Astrocyte of the spinal cord (primary cell): ENCODE results near the gene MBTD1.
"Not testable (repeated sequence)": the region's sequence is repeated elsewhere in the genome, so short reads cannot be mapped to it uniquely, and the experiment has no call there.

ENCODE experiments used
- DNase-seq: peaks from one replicate; pipeline ENCODE4 v3.0.0; 2011; ENCODE audit warnings: low read depth, low spot score
- H3K4me3 ChIP-seq: 2 replicates; pipeline ENCODE4 v1.5.1; 2011; ENCODE audit warnings: low read depth, mild to moderate bottlenecking, low read length, moderate library complexity
- in situ Hi-C: cut with HindIII; loops from 2 replicates; pipeline ENCODE4 v1.10.0; 2017; ENCODE audit warnings: low sequenced_read_pairs
- TF ChIP-seq, protein P1 (sequence below): IDR thresholded peaks from 2 replicates; pipeline ENCODE4 v1.5.1; 2012; ENCODE audit warnings: low read depth, mild to moderate bottlenecking, low read length, inconsistent platforms

The MBTD1 gene

DNA sequence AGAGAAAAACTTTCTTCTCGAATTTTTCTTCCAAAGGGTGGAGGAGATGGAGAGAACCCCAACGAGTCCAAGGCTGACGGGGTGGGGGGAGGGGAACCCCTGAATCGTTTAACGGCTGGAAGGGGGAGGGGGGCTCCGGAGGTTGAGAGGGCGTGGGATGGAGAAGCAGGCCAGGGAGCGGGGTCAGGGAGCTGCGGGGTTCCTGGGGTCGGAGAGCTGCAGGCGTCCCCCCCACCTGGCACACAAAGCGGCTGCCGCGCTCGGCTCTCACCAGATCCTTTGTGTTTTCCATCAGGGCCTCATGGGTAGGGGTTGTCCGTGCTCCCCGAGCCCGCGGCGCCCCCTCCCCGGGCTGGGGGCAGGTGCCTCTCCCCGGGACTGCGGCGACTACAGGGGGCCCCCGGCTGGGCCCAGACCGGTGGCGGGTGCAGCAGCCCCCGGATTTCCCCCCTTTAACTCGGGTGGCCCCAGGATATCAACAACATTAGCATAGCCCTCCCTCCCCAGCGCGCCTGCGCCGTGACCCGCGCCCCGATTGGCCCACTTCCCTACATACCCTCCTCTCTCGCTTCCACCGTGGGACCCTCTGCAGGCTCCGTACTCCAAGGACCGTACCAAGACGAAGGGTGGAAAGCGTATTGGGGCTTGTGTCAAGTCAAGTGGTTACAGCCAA is at the start of gene MBTD1:
MBTD1 (minus strand) TSS at position 486 of the 673 bp plus-strand sequence. CDS start 34,888 bp downstream, outside the sequence.
- in situ Hi-C loops: no loop called here
- peak within 1 kb of the TSS; percentile 84 for H3K4me3 ChIP-seq
- TF ChIP-seq, protein P1, sequence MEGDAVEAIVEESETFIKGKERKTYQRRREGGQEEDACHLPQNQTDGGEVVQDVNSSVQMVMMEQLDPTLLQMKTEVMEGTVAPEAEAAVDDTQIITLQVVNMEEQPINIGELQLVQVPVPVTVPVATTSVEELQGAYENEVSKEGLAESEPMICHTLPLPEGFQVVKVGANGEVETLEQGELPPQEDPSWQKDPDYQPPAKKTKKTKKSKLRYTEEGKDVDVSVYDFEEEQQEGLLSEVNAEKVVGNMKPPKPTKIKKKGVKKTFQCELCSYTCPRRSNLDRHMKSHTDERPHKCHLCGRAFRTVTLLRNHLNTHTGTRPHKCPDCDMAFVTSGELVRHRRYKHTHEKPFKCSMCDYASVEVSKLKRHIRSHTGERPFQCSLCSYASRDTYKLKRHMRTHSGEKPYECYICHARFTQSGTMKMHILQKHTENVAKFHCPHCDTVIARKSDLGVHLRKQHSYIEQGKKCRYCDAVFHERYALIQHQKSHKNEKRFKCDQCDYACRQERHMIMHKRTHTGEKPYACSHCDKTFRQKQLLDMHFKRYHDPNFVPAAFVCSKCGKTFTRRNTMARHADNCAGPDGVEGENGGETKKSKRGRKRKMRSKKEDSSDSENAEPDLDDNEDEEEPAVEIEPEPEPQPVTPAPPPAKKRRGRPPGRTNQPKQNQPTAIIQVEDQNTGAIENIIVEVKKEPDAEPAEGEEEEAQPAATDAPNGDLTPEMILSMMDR: no peak
- peak; percentile 98 for DNase-seq

DNA sequence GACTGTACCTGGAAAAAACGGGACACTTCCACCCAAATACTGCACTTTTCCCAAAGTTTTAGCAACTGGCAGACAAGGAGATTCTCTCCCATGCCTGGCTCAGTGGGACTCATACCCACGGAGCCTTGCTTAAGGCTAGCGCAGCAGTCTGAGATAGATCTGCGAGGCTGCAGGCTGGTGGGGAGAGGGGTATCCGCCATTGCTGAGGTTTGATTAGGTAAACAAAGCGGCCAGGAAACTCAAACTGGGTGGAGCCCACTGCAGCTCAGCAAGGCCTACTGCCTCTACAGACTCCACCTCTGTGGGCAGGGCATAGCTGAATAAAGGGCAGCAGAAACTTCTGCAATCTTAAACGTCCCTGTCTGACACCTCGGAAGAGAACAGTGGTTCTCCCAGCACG is 45.3 kb upstream of the MBTD1 start:
- DNase-seq: no peak
- in situ Hi-C loops: no loop called here
- H3K4me3 ChIP-seq: no peak overlapping the region
- TF ChIP-seq, protein P1: no peak

DNA sequence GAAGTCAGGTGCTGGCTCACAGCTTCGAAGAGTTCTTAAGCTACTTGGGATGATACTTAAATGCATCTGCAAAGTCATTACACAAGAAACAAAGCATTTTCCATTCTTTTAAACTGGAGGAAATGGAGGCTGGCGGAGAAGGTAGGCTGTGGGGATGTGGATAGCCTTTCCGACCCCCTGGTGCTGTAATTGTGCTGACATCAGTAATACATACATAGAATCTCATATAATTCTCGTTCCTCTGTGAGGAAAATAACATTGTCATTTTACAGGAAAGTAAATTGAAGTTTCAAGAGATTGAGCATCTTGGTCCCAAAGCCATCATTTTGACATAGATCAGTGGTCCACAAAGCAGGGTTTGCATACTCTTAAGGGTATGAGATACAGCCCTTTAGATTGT is 40.0 kb upstream of the MBTD1 start:
- DNase-seq: no peak
- no peak overlapping the region for H3K4me3 ChIP-seq
- in situ Hi-C loops: no loop called here
- TF ChIP-seq, protein P1: no peak

DNA sequence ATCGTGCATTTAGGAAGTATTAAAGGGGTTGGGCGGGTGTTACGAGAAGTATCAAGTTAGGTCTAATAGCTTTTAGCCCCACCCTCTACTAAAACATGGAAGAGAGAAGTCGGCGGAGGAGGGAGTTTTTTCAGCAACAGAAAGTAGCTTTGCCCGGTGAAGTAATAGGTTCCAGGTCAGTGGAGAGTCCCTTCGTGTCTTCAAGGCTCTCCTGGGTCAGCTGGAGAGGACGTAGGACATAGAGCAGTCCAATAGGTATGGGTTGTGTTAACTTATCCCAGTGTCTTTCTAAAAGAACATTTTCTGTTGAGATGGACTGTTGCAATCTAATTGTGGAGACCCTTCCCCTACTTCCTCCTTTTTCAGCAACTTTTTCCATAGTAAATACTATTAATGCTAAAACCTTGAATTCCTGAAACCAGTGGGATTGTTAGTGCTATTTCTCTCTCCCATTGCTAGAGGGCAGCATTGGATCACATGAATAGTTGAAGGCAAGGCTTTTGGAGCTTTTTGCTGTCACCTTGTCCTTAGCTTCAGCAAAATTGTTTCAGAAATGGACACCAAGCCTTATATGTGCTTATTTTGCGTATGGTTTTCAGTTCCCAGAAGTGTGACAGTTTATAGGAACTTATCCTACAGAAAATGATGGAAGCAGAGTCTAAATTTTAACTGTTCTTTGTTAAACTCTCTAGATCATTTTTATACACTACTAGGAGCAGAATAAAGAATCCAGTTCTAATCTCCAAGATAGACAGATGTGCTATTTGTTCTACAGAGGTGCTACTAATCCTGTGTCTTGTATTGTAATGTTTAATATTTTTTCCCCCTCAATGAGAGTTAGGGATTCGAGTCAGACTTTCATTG is 38.9 kb upstream of the MBTD1 start:
- DNase-seq: peak; percentile 45
- TF ChIP-seq, protein P1: peak; percentile 80
- in situ Hi-C loops: no loop called here
- H3K4me3 ChIP-seq: no peak overlapping the region

DNA sequence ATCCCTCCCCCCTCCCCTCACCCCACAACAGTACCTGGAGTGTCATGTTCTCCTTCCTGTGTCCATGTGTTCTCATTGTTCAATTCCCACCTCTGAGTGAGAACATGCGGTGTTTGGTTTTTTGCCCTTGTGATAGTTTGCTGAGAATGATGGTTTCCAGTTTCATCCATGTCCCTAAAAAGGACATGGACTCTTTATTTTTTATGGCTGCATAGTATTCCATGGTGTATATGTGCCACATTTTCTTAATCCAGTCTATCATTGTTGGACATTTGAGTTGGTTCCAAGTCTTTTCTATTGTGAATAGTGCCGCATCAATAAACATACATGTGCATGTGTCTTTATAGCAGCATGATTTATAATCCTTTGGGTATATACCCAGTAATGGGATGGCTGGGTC is 34.5 kb upstream of the MBTD1 start:
- H3K4me3 ChIP-seq, in situ Hi-C loops, DNase-seq: not testable (repeated sequence)

DNA sequence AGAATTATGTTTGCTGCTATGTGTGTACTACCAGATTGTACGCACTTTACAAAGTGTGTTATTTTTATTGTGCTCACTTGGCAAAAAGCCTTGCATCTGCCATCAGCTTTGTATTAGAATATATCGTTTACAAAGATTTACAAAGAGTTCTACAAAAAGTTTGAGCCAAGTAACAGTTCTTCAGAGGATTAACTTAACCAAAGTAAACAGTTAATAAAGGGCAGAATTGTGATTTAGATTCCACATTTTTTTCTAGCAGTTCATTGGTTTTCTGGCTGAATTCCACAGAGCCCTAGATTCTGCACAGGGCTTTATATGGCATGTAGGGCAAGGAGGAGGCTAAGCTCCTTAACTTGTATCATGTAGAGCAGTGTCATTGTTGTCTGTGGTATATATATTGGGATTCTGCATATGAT is 29.9 kb upstream of the MBTD1 start:
- no peak for DNase-seq
- H3K4me3 ChIP-seq: no peak overlapping the region
- TF ChIP-seq, protein P1: no peak
- in situ Hi-C loops: no loop called here

DNA sequence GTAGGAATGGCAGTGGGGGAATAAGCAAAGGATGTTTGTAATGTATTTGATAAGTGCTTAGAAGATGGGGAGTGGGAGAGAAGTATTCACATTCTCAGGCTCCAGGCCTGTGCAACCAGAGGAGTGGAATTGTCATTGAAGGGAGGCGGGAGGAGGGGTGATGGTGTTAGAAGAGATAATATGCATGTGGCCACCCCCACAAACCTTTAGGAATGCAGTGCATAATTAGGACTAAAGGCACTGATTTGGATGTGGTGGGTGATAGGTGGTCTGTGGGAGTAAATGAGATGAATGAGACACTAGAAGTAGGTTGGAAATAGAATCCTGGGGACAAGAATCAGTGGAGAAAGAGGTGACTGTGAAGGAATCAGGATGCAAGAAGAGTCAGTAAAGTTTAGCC is 27.6 kb upstream of the MBTD1 start:
- H3K4me3 ChIP-seq: no peak overlapping the region
- in situ Hi-C loops: no loop called here
- no peak for DNase-seq
- TF ChIP-seq, protein P1: no peak
